ENCODE data around the gene OR2T12. TPM values are rescaled to one million over a fixed set of nuclear protein-coding genes. Genes with fewer than 3 reads are reported as not detected.
"Not testable (repeated sequence)": the region's sequence is repeated elsewhere in the genome, so short reads cannot be mapped to it uniquely, and the experiment has no call there.

The OR2T12 gene
- total and polyA plus RNA-seq, 2 experiments from 2014 or later = not detected

- no peak for TF ChIP-seq REST (IDR thresholded peaks at IDR 0.05; ENCODE audit: unreplicated experiment)
These were observed 35.0 kb downstream of the OR2T12 start (continued) for GRCh38 chr1:248268178-248268577.

- not testable (repeated sequence) for H3K9me2 ChIP-seq (ENCODE audit: insufficient read depth); H3K79me2 ChIP-seq (replicated peaks; ENCODE audit: insufficient read depth); H3K4me1 Mint-ChIP-seq; H3K4me3 ChIP-seq; H3K27me3 ChIP-seq (ENCODE audit: insufficient read depth); H3K4me1 ChIP-seq (ENCODE audit: insufficient read depth); H4K20me1 ChIP-seq (replicated peaks; ENCODE audit: insufficient read depth); H3K27ac ChIP-seq (ENCODE audit: low read depth); H3K27ac Mint-ChIP-seq; H3K27me3 Mint-ChIP-seq (ENCODE audit: insufficient read depth, low read depth, poor library complexity); DNase-seq (ENCODE audit: low spot score); H3K36me3 ChIP-seq (ENCODE audit: insufficient read depth); H3K4me3 Mint-ChIP-seq; ATAC-seq; H3K36me3 Mint-ChIP-seq (ENCODE audit: low read depth); H3K4me2 ChIP-seq; H3F3A ChIP-seq (replicated peaks; ENCODE audit: low read depth); H2AFZ ChIP-seq
- peaks cover 70% of the 10 kb centered on the region for H3K9me3 Mint-ChIP-seq
These were observed 43.9 kb downstream of the OR2T12 start for GRCh38 chr1:248259309-248259708.

- Histone ChIP-seq H3K36me3 (ENCODE audit: insufficient read depth) (peaks cover 13% of the 10 kb centered on the region; the same call in 1 of the 2 replicates), H3K4me2 (no peak overlapping the region), H3K27me3 (ENCODE audit: insufficient read depth) (no peaks in the 10 kb centered on the region), H3K4me3 (no peak overlapping the region), H3F3A (replicated peaks; ENCODE audit: low read depth) (no peaks in the 10 kb centered on the region), H3K9me2 (ENCODE audit: insufficient read depth) (no peaks in the 10 kb centered on the region), H3K79me2 (replicated peaks; ENCODE audit: insufficient read depth) (no peaks in the 10 kb centered on the region), H3K27ac (ENCODE audit: low read depth) (no peak overlapping the region), H3K4me1 (ENCODE audit: insufficient read depth) (no peaks in the 10 kb centered on the region), H2AFZ (no peak overlapping the region), H4K20me1 (replicated peaks; ENCODE audit: insufficient read depth) (no peaks in the 10 kb centered on the region)
- Mint-ChIP-seq H3K36me3 (ENCODE audit: low read depth) (peaks cover 28% of the 10 kb centered on the region; the same call in 2 of the 3 replicates), H3K27ac (no peak overlapping the region), H3K4me1 (no peaks in the 10 kb centered on the region), H3K9me3 (peaks cover 91% of the 10 kb centered on the region), H3K27me3 (ENCODE audit: insufficient read depth, low read depth, poor library complexity) (peaks cover 2% of the 10 kb centered on the region), H3K4me3 (no peak overlapping the region)
- ATAC-seq = no peak
- no peak for TF ChIP-seq CREB1 (CRISPR knock-in tag; IDR thresholded peaks at IDR 0.05; ENCODE audit: low read depth)
- peak; percentile 52 to 69 for TF ChIP-seq CTCF (conservative IDR thresholded peaks at IDR 0.05; ENCODE audit: low read depth in 2 of 2)
- peak; percentile 61 for DNase-seq (ENCODE audit: low spot score)
These were observed 60.0 kb downstream of the OR2T12 start for GRCh38 chr1:248243204-248243603.

Other genes with a start within 250 kb of the OR2T12 start
- gene OR2L13, start 208.2 kb downstream of the OR2T12 start, total RNA-seq (2014; rRNA removed; shearing (Covaris generic)) = not detected in 2 replicates
- gene OR2L13, start 208.2 kb downstream of the OR2T12 start, polyA plus RNA-seq (2016; fragmentation: Nextera tagmentation; extraction: Ambion mirVana) = not detected in 2 replicates
- gene OR2M5, start 158.3 kb downstream of the OR2T12 start, total RNA-seq (2014; rRNA removed; shearing (Covaris generic)) = not detected in 2 replicates
- gene OR2M5, start 158.3 kb downstream of the OR2T12 start, polyA plus RNA-seq (2016; fragmentation: Nextera tagmentation; extraction: Ambion mirVana) = not detected in 2 replicates
- not detected in 2 replicates for gene OR2M2, start 128.6 kb downstream of the OR2T12 start, total RNA-seq (2014; rRNA removed; shearing (Covaris generic))
- not detected in 2 replicates for gene OR2M2, start 128.6 kb downstream of the OR2T12 start, polyA plus RNA-seq (2016; fragmentation: Nextera tagmentation; extraction: Ambion mirVana)
- not detected in 2 replicates for gene OR2M3, start 106.2 kb downstream of the OR2T12 start, total RNA-seq (2014; rRNA removed; shearing (Covaris generic))
- not detected in 2 replicates for gene OR2M3, start 106.2 kb downstream of the OR2T12 start, polyA plus RNA-seq (2016; fragmentation: Nextera tagmentation; extraction: Ambion mirVana)
- not detected in 2 replicates for gene OR2M4, start 72.0 kb downstream of the OR2T12 start, total RNA-seq (2014; rRNA removed; shearing (Covaris generic))
- not detected in 2 replicates for gene OR2M4, start 72.0 kb downstream of the OR2T12 start, polyA plus RNA-seq (2016; fragmentation: Nextera tagmentation; extraction: Ambion mirVana)
- gene OR2T33, start 25.4 kb downstream of the OR2T12 start, total RNA-seq (2014; rRNA removed; shearing (Covaris generic)) = 0.28 TPM in 1 of 2 replicates, not detected in the other
- gene OR2T33, start 25.4 kb downstream of the OR2T12 start, polyA plus RNA-seq (2016; fragmentation: Nextera tagmentation; extraction: Ambion mirVana) = 0.32 TPM in 1 of 2 replicates, not detected in the other
- not detected in 2 replicates for gene OR2M7, start 21.1 kb upstream of the OR2T12 start, total RNA-seq (2014; rRNA removed; shearing (Covaris generic))
- gene OR2M7, start 21.1 kb upstream of the OR2T12 start, polyA plus RNA-seq (2016; fragmentation: Nextera tagmentation; extraction: Ambion mirVana) = not detected in 2 replicates
- gene OR14C36, start 45.4 kb upstream of the OR2T12 start, total RNA-seq (2014; rRNA removed; shearing (Covaris generic)) = not detected in 2 replicates
- gene OR14C36, start 45.4 kb upstream of the OR2T12 start, polyA plus RNA-seq (2016; fragmentation: Nextera tagmentation; extraction: Ambion mirVana) = not detected in 2 replicates
- gene OR2T4, start 58.2 kb upstream of the OR2T12 start, total RNA-seq (2014; rRNA removed; shearing (Covaris generic)) = not detected in 2 replicates
- gene OR2T4, start 58.2 kb upstream of the OR2T12 start, polyA plus RNA-seq (2016; fragmentation: Nextera tagmentation; extraction: Ambion mirVana) = not detected in 2 replicates
- gene OR2T6, start 72.3 kb upstream of the OR2T12 start, total RNA-seq (2014; rRNA removed; shearing (Covaris generic)) = not detected in 2 replicates
- not detected in 2 replicates for gene OR2T6, start 72.3 kb upstream of the OR2T12 start, polyA plus RNA-seq (2016; fragmentation: Nextera tagmentation; extraction: Ambion mirVana)
- not detected in 2 replicates for gene OR2T1, start 99.6 kb upstream of the OR2T12 start, total RNA-seq (2014; rRNA removed; shearing (Covaris generic))
- gene OR2T1, start 99.6 kb upstream of the OR2T12 start, polyA plus RNA-seq (2016; fragmentation: Nextera tagmentation; extraction: Ambion mirVana) = not detected in 2 replicates
- not detected in 2 replicates for gene OR2T2, start 142.2 kb upstream of the OR2T12 start, total RNA-seq (2014; rRNA removed; shearing (Covaris generic))
- not detected in 2 replicates for gene OR2T2, start 142.2 kb upstream of the OR2T12 start, polyA plus RNA-seq (2016; fragmentation: Nextera tagmentation; extraction: Ambion mirVana)
- not detected in 2 replicates for gene OR2T3, start 169.9 kb upstream of the OR2T12 start, total RNA-seq (2014; rRNA removed; shearing (Covaris generic))
- not detected in 2 replicates for gene OR2T3, start 169.9 kb upstream of the OR2T12 start, polyA plus RNA-seq (2016; fragmentation: Nextera tagmentation; extraction: Ambion mirVana)
- gene OR2T5, start 185.2 kb upstream of the OR2T12 start, total RNA-seq (2014; rRNA removed; shearing (Covaris generic)) = not detected in 2 replicates
- not detected in 2 replicates for gene OR2T5, start 185.2 kb upstream of the OR2T12 start, polyA plus RNA-seq (2016; fragmentation: Nextera tagmentation; extraction: Ambion mirVana)
- gene OR2G6, start 204.6 kb upstream of the OR2T12 start, total RNA-seq (2014; rRNA removed; shearing (Covaris generic)) = not detected in 2 replicates
- not detected in 2 replicates for gene OR2G6, start 204.6 kb upstream of the OR2T12 start, polyA plus RNA-seq (2016; fragmentation: Nextera tagmentation; extraction: Ambion mirVana)

Measured in GM23338 (cell line).